ENCODE data around the gene PHETA1.
"Not testable (repeated sequence)": the region's sequence is repeated elsewhere in the genome, so short reads cannot be mapped to it uniquely, and the experiment has no call there.

DNA sequence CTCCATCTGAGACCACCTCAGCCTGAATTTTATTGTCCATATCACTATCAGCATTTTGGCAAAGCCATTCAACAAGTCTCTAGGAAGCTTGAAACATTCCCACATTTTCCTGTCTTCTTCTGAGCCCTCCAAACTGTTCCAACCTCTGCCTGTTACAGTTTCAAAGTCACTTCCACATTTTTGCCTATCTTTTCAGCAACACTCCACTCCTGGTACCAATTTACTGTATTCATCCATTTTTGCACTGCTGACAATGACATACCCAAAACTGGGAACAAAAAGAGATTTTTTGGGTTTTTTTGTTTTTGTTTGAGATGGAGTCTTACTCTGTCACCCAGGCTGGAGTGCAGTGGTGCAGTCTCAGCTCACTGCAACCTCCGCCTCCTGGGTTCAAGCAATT is 4.3 kb upstream of the PHETA1 start:
- TF ChIP-seq, protein P1, sequence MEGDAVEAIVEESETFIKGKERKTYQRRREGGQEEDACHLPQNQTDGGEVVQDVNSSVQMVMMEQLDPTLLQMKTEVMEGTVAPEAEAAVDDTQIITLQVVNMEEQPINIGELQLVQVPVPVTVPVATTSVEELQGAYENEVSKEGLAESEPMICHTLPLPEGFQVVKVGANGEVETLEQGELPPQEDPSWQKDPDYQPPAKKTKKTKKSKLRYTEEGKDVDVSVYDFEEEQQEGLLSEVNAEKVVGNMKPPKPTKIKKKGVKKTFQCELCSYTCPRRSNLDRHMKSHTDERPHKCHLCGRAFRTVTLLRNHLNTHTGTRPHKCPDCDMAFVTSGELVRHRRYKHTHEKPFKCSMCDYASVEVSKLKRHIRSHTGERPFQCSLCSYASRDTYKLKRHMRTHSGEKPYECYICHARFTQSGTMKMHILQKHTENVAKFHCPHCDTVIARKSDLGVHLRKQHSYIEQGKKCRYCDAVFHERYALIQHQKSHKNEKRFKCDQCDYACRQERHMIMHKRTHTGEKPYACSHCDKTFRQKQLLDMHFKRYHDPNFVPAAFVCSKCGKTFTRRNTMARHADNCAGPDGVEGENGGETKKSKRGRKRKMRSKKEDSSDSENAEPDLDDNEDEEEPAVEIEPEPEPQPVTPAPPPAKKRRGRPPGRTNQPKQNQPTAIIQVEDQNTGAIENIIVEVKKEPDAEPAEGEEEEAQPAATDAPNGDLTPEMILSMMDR (IDR thresholded peaks at IDR 0.05), result not testable (repeated sequence)
- not testable (repeated sequence) for TF ChIP-seq POLR2A (IDR thresholded peaks at IDR 0.05)
